GM19238 (cell line): Measurements from ENCODE around the gene KIF2A.

Experiments used
- DNase-seq: peaks from one replicate; pipeline ENCODE4 v3.0.0; 2011; ENCODE audit warnings: low spot score; ENCODE audit not compliant: insufficient read length

KIF2A gene

GRCh38 chr5:62327138-62328053, 21.4 kb downstream of the KIF2A start:
- DNase-seq = no peak

- no peak for DNase-seq
These were observed 22.9 kb downstream of the KIF2A start for GRCh38 chr5:62328772-62329491.

GRCh38 chr5:62330302-62330701, 24.3 kb downstream of the KIF2A start:
- no peak for DNase-seq

- no peak for DNase-seq
These were observed 25.9 kb downstream of the KIF2A start for GRCh38 chr5:62331921-62332320.

- no peak for DNase-seq
These were observed 27.3 kb downstream of the KIF2A start for GRCh38 chr5:62333250-62333794.

GRCh38 chr5:62334082-62334481, 28.1 kb downstream of the KIF2A start:
- DNase-seq = no peak

- DNase-seq = no peak
These were observed 34.4 kb downstream of the KIF2A start for GRCh38 chr5:62340392-62340791.

GRCh38 chr5:62340979-62341378, 35.0 kb downstream of the KIF2A start:
- no peak for DNase-seq

GRCh38 chr5:62341783-62342475, 35.9 kb downstream of the KIF2A start:
- no peak for DNase-seq

- no peak for DNase-seq
These were observed 36.5 kb downstream of the KIF2A start for GRCh38 chr5:62342476-62342837.

- DNase-seq = no peak
These were observed 37.4 kb downstream of the KIF2A start for GRCh38 chr5:62343428-62343827.

GRCh38 chr5:62346748-62347147, 40.7 kb downstream of the KIF2A start:
- DNase-seq = no peak

- DNase-seq = no peak
These were observed 41.9 kb downstream of the KIF2A start for GRCh38 chr5:62347928-62348327.

GRCh38 chr5:62348723-62349481, 42.9 kb downstream of the KIF2A start:
- DNase-seq = no peak

GRCh38 chr5:62354028-62354874, 48.2 kb downstream of the KIF2A start:
- no peak for DNase-seq

- no peak for DNase-seq
These were observed 56.7 kb downstream of the KIF2A start for GRCh38 chr5:62362701-62363100.

- DNase-seq = no peak
These were observed 63.0 kb downstream of the KIF2A start for GRCh38 chr5:62369039-62369438.

- no peak for DNase-seq
These were observed 65.4 kb downstream of the KIF2A start for GRCh38 chr5:62371409-62371808.

GRCh38 chr5:62372600-62372999, 66.6 kb downstream of the KIF2A start:
- no peak for DNase-seq

- DNase-seq = no peak
These were observed 67.4 kb downstream of the KIF2A start for GRCh38 chr5:62373382-62373781.
